ENCODE data around the gene KIAA0232. TPM values are rescaled to one million over a fixed set of nuclear protein-coding genes. Genes with fewer than 3 reads are reported as not detected.

The KIAA0232 gene
- total RNA-seq, 4 donors from 2014 or later, result 19.8 to 73.6 (median 49.5) TPM

- Histone ChIP-seq H3K4me3 (no peak overlapping the region), H3K9me3 (peaks cover 0 to 4% (median 0%) of the 10 kb centered on the region in 4 donors), H3K27ac (no peak overlapping the region), H3K36me3 (peaks cover 0 to 49% (median 0%) of the 10 kb centered on the region in 3 donors), H3K27me3 (no peaks in the 10 kb centered on the region), H3K4me1 (peaks cover 0 to 4% (median 0%) of the 10 kb centered on the region in 4 donors)
- no peak for DNase-seq
- TF ChIP-seq POLR2A (IDR thresholded peaks at IDR 0.05), result no peak
- TF ChIP-seq, protein P1, sequence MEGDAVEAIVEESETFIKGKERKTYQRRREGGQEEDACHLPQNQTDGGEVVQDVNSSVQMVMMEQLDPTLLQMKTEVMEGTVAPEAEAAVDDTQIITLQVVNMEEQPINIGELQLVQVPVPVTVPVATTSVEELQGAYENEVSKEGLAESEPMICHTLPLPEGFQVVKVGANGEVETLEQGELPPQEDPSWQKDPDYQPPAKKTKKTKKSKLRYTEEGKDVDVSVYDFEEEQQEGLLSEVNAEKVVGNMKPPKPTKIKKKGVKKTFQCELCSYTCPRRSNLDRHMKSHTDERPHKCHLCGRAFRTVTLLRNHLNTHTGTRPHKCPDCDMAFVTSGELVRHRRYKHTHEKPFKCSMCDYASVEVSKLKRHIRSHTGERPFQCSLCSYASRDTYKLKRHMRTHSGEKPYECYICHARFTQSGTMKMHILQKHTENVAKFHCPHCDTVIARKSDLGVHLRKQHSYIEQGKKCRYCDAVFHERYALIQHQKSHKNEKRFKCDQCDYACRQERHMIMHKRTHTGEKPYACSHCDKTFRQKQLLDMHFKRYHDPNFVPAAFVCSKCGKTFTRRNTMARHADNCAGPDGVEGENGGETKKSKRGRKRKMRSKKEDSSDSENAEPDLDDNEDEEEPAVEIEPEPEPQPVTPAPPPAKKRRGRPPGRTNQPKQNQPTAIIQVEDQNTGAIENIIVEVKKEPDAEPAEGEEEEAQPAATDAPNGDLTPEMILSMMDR (IDR thresholded peaks at IDR 0.05), result no peak
Measured at GRCh38 chr4:6857009-6857882, 74.7 kb downstream of the KIAA0232 start.

DNA sequence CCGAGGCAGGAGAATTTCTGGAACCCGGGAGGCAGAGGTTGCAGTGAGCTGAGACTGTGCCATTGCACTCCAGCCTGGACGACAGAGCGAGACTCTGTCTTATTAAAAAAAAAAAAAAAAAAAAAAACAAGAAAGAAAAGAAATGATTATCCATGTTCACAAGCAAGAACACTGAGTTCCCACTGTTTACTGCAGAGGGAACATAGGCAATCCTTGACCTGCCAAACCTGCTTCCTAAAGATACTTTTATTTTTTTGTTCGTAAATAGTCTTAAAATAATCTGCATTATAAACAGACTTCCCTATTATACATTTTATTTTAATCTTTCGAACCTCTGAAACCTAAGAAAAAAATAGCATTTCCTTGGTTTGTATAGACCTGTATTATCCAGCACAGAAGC lies 76.5 kb downstream of the KIAA0232 start:
- no peak overlapping the region for H3K27ac ChIP-seq
- H3K4me1 ChIP-seq, result peaks cover 0 to 4% (median 0%) of the 10 kb centered on the region in 4 donors
- TF ChIP-seq POLR2A (IDR thresholded peaks at IDR 0.05), result no peak
- TF ChIP-seq, protein P1 (IDR thresholded peaks at IDR 0.05), result no peak
- no peaks in the 10 kb centered on the region for H3K9me3 ChIP-seq
- no peak overlapping the region for H3K4me3 ChIP-seq
- peaks cover 0 to 60% (median 0%) of the 10 kb centered on the region in 3 donors for H3K36me3 ChIP-seq
- H3K27me3 ChIP-seq, result no peaks in the 10 kb centered on the region
- no peak for DNase-seq

DNA sequence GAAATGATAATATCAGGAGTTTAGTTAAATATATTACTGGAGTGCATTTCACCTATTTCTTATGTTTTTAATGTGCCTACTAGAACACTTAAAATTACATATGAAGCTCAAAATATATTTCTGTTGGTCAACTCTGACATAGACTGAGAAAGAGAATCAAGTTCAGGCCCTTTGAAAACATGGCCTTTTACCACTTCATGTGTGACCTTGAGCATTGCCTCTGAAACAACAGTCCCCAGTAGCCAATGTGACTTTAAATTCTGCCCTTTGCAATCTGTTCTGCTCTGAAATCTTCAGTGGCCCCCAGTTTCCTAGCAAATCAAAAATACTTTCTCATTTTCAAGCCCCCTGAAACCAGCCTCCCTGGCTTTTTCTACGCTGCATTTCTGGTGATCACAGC lies 77.0 kb downstream of the KIAA0232 start:
- no peaks in the 10 kb centered on the region for H3K9me3 ChIP-seq
- H3K4me1 ChIP-seq, result peaks cover 0 to 4% (median 0%) of the 10 kb centered on the region in 4 donors
- H3K27me3 ChIP-seq, result no peaks in the 10 kb centered on the region
- TF ChIP-seq, protein P1 (IDR thresholded peaks at IDR 0.05), result no peak
- no peak for TF ChIP-seq POLR2A (IDR thresholded peaks at IDR 0.05)
- H3K4me3 ChIP-seq, result no peak overlapping the region
- H3K36me3 ChIP-seq, result peaks cover 0 to 61% (median 0%) of the 10 kb centered on the region in 3 donors
- H3K27ac ChIP-seq, result no peak overlapping the region
- DNase-seq, result no peak

- Histone ChIP-seq H3K4me3 (no peak overlapping the region), H3K4me1 (no peaks in the 10 kb centered on the region), H3K27me3 (no peaks in the 10 kb centered on the region), H3K27ac (no peak overlapping the region), H3K9me3 (no peaks in the 10 kb centered on the region), H3K36me3 (peaks cover 0 to 67% (median 0%) of the 10 kb centered on the region in 3 donors)
- TF ChIP-seq POLR2A (IDR thresholded peaks at IDR 0.05), result no peak
- TF ChIP-seq, protein P1 (IDR thresholded peaks at IDR 0.05), result no peak
- no peak for DNase-seq
Measured at GRCh38 chr4:6868386-6868785, 85.9 kb downstream of the KIAA0232 start.

GRCh38 chr4:6869944-6870343 lies 87.4 kb downstream of the KIAA0232 start:
- no peaks in the 10 kb centered on the region for H3K9me3 ChIP-seq
- H3K27ac ChIP-seq, result no peak overlapping the region
- H3K27me3 ChIP-seq, result no peaks in the 10 kb centered on the region
- no peak for TF ChIP-seq POLR2A (IDR thresholded peaks at IDR 0.05)
- TF ChIP-seq, protein P1 (IDR thresholded peaks at IDR 0.05), result no peak
- peaks cover 0 to 70% (median 0%) of the 10 kb centered on the region in 3 donors for H3K36me3 ChIP-seq
- no peak overlapping the region for H3K4me3 ChIP-seq
- H3K4me1 ChIP-seq, result no peaks in the 10 kb centered on the region
- no peak for DNase-seq
